GM23338 (cell line): Measurements from ENCODE around the gene GTSE1.

Experiments used
- EZH2 ChIP-seq: fragments of 200-600 bp; sonication (generic); IDR thresholded peaks from one replicate; pipeline ENCODE4 v1.8.0; 2017; ENCODE audit warnings: antibody characterized with exemption, mild to moderate bottlenecking, low read depth; ENCODE audit not compliant: unreplicated experiment
- EZH2phosphoT487 ChIP-seq: fragments of 200-600 bp; sonication (generic); IDR thresholded peaks from one replicate; pipeline ENCODE4 v1.8.1; 2018; ENCODE audit warnings: antibody characterized with exemption; ENCODE audit not compliant: unreplicated experiment
- POLR2AphosphoS5 ChIP-seq: IDR thresholded peaks from 2 replicates; pipeline ENCODE4 v1.6.1; 2016; ENCODE audit warnings: antibody characterized with exemption, low read depth
- TF ChIP-seq, protein P1 (sequence below), 2 experiments: fragments of 200-600 bp in 1 of 2; sonication (generic) in 1 of 2; conservative IDR thresholded peaks; 2 replicates each; pipeline versions ENCODE4 v1.5.1 to v1.6.1; 2016 to 2017; ENCODE audit warnings: antibody characterized with exemption in 2 of 2, low read depth in 2 of 2, mild to moderate bottlenecking in 2 of 2, moderate library complexity in 1 of 2

- TF ChIP-seq, protein P1, sequence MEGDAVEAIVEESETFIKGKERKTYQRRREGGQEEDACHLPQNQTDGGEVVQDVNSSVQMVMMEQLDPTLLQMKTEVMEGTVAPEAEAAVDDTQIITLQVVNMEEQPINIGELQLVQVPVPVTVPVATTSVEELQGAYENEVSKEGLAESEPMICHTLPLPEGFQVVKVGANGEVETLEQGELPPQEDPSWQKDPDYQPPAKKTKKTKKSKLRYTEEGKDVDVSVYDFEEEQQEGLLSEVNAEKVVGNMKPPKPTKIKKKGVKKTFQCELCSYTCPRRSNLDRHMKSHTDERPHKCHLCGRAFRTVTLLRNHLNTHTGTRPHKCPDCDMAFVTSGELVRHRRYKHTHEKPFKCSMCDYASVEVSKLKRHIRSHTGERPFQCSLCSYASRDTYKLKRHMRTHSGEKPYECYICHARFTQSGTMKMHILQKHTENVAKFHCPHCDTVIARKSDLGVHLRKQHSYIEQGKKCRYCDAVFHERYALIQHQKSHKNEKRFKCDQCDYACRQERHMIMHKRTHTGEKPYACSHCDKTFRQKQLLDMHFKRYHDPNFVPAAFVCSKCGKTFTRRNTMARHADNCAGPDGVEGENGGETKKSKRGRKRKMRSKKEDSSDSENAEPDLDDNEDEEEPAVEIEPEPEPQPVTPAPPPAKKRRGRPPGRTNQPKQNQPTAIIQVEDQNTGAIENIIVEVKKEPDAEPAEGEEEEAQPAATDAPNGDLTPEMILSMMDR (conservative IDR thresholded peaks at IDR 0.05; ENCODE audit: low read depth in 2 of 2), result no peak
- TF ChIP-seq POLR2AphosphoS5 (no peak), EZH2 (no peak), EZH2phosphoT487 (no peak)
These were observed 19.3 kb downstream of the GTSE1 start for GRCh38 chr22:46315976-46316375.
